Thymus (tissue), 11 donors: Measurements from ENCODE around the gene DYNLRB1. TPM values are rescaled to one million over a fixed set of nuclear protein-coding genes. Genes with fewer than 3 reads are reported as not detected.
A peak's percentile ranks its signal among the peaks of the same experiment; 100 is the strongest.

ENCODE experiments used
- DNase-seq, 9 donors: peaks; one replicate each; pipeline ENCODE4 v3.0.0-alpha.2; 2013; ENCODE audit warnings: low spot score in 9 of 9, low read depth in 6 of 9, missing footprints in 1 of 9
- H3K27ac ChIP-seq, 2 donors: one replicate each; pipeline ENCODE4 v1.5.1; 2013; ENCODE audit warnings: control low read depth in 1 of 2, low read depth in 1 of 2, low read length in 1 of 2, mild to moderate bottlenecking in 1 of 2, moderate library complexity in 1 of 2
- H3K27me3 ChIP-seq, 2 donors: one replicate each; pipeline ENCODE4 v1.5.1; 2013; ENCODE audit warnings: low read length in 1 of 2; ENCODE audit not compliant: control insufficient read depth in 2 of 2, insufficient read depth in 1 of 2
- H3K36me3 ChIP-seq, 2 donors: one replicate each; pipeline ENCODE4 v1.5.1; 2013; ENCODE audit warnings: low read length in 1 of 2, mild to moderate bottlenecking in 1 of 2, moderate library complexity in 1 of 2; ENCODE audit not compliant: control insufficient read depth in 2 of 2, insufficient read depth in 2 of 2
- H3K4me1 ChIP-seq, 2 donors: one replicate each; pipeline ENCODE4 v1.5.1; 2013; ENCODE audit warnings: low read length in 2 of 2; ENCODE audit not compliant: control insufficient read depth in 2 of 2, insufficient read depth in 2 of 2
- H3K4me3 ChIP-seq, 2 donors: one replicate each; pipeline ENCODE4 v1.5.1; 2013; ENCODE audit warnings: low read length in 2 of 2, control low read depth in 1 of 2, mild to moderate bottlenecking in 1 of 2
- H3K9me3 ChIP-seq, 2 donors: one replicate each; pipeline ENCODE4 v1.5.1; 2013; ENCODE audit warnings: low read length in 1 of 2, mild to moderate bottlenecking in 1 of 2; ENCODE audit not compliant: control insufficient read depth in 2 of 2, insufficient read depth in 1 of 2
- WGBS: extraction: QIAGEN DNeasy Blood & Tissue Kit; methylation state at CpG from one replicate; pipeline ENCODE4 v1.1.7; 2013; 5-methylcytosine and 5-hydroxymethylcytosine counted together
- polyA plus RNA-seq: library from polyadenylated mRNA; stranded (reverse); fragments of 200-250 nt; gene quantifications from one replicate; pipeline ENCODE4 v1.2.3, GENCODE V29; 2013
- total RNA-seq: library from RNA; stranded (reverse); fragments of 120-200 nt; gene quantifications from one replicate; pipeline ENCODE4 v1.2.4, GENCODE V29; 2013
- donor health status: healthy.

Gene DYNLRB1
- total and polyA plus RNA-seq, 2 donors: 70.9 to 226 TPM

DNA sequence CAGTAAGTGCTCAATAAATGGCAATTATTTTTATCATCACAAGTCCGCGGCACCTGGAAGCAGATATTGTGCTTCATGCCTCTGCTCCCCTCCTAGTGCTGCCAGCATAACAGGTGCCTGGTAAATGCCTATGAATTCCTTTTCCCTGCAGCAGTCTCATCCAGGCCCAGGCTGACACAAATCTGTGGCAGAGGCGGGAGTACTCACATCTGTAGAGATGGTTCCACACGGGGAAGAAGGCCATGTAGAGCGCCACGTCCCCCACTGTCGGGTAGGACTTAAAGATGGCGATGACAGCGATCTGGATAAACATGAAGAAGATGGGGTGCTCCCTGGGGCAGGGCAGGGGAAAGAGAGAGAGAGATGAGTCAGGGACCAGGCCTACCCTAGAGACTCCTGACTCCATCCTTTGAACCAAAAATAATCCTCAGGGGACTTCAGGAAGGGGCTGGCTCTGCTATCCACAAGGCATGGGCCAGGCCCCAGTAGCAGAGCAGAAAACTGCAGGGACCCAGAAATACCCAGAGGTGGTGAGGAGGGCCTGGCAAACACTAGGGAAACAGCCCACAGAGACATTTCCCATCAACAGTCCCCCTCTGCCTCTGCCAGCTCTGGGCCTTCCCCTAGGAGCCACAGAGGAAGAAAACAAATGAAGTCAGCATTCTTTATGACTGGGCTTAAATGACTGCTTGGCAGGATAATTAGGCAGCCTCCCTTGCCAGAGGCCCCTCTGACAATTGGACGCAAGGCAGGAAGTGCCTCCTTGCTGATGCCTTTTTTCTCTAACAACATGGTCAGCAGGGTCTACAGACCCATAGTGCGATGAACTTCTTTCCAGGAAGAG lies 65.3 kb downstream of the DYNLRB1 start:
- no peak for DNase-seq
- Histone ChIP-seq H3K4me3 (no peak overlapping the region), H3K4me1 (peaks cover 0 to 9% of the 10 kb centered on the region in 2 donors), H3K36me3 (peaks cover 24 to 40% of the 10 kb centered on the region in 2 donors), H3K27me3 (no peaks in the 10 kb centered on the region), H3K9me3 (no peaks in the 10 kb centered on the region), H3K27ac (peak overlapping the region in 1 of 2 donors; percentile 36)
- 96% methylated on average over 11 of the region's 11 CpGs for WGBS

GRCh38 chr20:34582221-34582620 lies 66.0 kb downstream of the DYNLRB1 start:
- no peak for DNase-seq
- Histone ChIP-seq H3K4me3 (no peak overlapping the region), H3K36me3 (peaks cover 30 to 46% of the 10 kb centered on the region in 2 donors)

GRCh38 chr20:34582911-34583310 lies 66.7 kb downstream of the DYNLRB1 start:
- Histone ChIP-seq H3K4me3 (no peak overlapping the region), H3K9me3 (no peaks in the 10 kb centered on the region), H3K27me3 (no peaks in the 10 kb centered on the region), H3K36me3 (peaks cover 31 to 46% of the 10 kb centered on the region in 2 donors), H3K27ac (no peak overlapping the region), H3K4me1 (peaks cover 0 to 9% of the 10 kb centered on the region in 2 donors)
- DNase-seq: no peak
- over 99% methylated on average over 4 of the region's 4 CpGs for WGBS

More at GRCh38 chr20:34582221-34582620, 66.0 kb downstream of the DYNLRB1 start:
- 96% methylated on average over 4 of the region's 4 CpGs for WGBS
- H3K4me1 ChIP-seq: peaks cover 0 to 9% of the 10 kb centered on the region in 2 donors
- no peaks in the 10 kb centered on the region for H3K9me3 ChIP-seq
- no peaks in the 10 kb centered on the region for H3K27me3 ChIP-seq
- H3K27ac ChIP-seq: no peak overlapping the region

GRCh38 chr20:34583544-34583943 lies 67.3 kb downstream of the DYNLRB1 start:
- 90% methylated on average over 6 of the region's 6 CpGs for WGBS
- H3K4me1 ChIP-seq: peaks cover 0 to 9% of the 10 kb centered on the region in 2 donors

DNA sequence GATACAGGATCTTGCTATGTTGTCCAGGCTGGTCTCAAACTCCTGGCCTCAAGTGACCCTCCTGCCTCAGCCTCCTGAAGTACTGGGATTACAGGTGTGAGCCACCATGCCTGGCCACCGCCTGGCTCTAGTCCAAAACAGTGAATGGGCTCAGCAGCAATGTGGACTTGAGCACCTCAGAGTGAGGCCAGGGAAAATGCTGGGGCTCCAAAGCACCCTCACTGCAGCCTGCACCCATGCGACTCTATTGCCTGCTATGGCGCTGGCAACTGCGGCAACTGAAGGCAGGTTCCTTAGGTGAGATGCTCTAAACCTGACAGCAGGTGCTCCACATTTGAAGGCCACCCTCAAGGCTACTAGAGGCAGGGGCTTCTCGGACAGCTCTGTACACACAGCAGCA lies 68.8 kb downstream of the DYNLRB1 start:
- peaks cover 0 to 7% of the 10 kb centered on the region in 2 donors for H3K4me1 ChIP-seq
- H3K36me3 ChIP-seq: peaks cover 29 to 40% of the 10 kb centered on the region in 2 donors
- H3K9me3 ChIP-seq: no peaks in the 10 kb centered on the region
- no peak for DNase-seq
- H3K27ac ChIP-seq: no peak overlapping the region
- H3K27me3 ChIP-seq: no peaks in the 10 kb centered on the region
- H3K4me3 ChIP-seq: no peak overlapping the region
- 97% methylated on average over 5 of the region's 5 CpGs for WGBS

More at GRCh38 chr20:34583544-34583943, 67.3 kb downstream of the DYNLRB1 start:
- Histone ChIP-seq H3K4me3 (no peak overlapping the region), H3K9me3 (no peaks in the 10 kb centered on the region), H3K36me3 (peaks cover 32 to 43% of the 10 kb centered on the region in 2 donors), H3K27ac (no peak overlapping the region), H3K27me3 (no peaks in the 10 kb centered on the region)
- DNase-seq: no peak

DNA sequence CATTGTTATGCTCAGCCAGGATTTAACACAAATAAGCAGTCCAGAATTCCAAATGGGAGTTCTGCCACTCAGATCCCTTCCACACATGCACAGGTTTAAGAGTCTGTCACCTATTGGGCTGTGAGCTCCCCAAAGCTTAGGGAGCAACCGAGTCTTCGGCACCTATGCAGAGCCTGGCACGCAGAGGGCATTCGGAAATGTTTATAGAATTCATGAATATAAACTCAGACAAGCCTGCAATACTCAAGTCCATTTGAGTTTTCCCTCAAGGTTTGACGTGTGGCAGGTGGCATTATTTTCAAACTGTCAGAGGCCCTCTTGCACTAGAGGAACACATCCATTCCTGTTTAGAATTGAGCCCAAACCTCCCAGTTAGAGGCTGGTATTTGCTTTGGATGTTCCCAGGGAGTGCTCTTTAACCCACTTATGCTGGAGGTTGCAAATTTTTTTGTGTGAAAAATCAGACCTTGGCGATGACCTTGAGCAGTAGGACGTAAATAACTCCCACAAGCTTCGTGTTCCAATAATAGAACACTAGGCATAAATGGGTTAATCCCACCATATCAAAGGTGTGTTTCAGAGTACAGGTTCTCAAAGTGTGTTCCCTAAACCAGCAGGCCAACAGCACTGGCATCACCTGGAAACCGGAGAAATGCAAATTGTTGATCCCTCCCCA lies 70.4 kb downstream of the DYNLRB1 start:
- Histone ChIP-seq H3K36me3 (peaks cover 27 to 29% of the 10 kb centered on the region in 2 donors), H3K4me3 (no peak overlapping the region), H3K27me3 (no peaks in the 10 kb centered on the region), H3K27ac (no peak overlapping the region), H3K9me3 (no peaks in the 10 kb centered on the region), H3K4me1 (no peaks in the 10 kb centered on the region)
- 98% methylated on average over 9 of the region's 9 CpGs for WGBS
- no peak for DNase-seq

Other genes with a start within 250 kb of the DYNLRB1 start
- gene AHCY, start 213.1 kb upstream of the DYNLRB1 start, total RNA-seq: 69.6 TPM
- gene AHCY, start 213.1 kb upstream of the DYNLRB1 start, polyA plus RNA-seq: 56.0 TPM
- 36.3 TPM for gene ITCH, start 153.1 kb upstream of the DYNLRB1 start, total RNA-seq
- gene ITCH, start 153.1 kb upstream of the DYNLRB1 start, polyA plus RNA-seq: 16.0 TPM
- gene MAP1LC3A, start 42.3 kb downstream of the DYNLRB1 start, total RNA-seq: 6.8 TPM
- 37.5 TPM for gene MAP1LC3A, start 42.3 kb downstream of the DYNLRB1 start, polyA plus RNA-seq
- 10.0 TPM for gene PIGU, start 160.7 kb downstream of the DYNLRB1 start, total RNA-seq
- 15.5 TPM for gene PIGU, start 160.7 kb downstream of the DYNLRB1 start, polyA plus RNA-seq
- gene TP53INP2, start 187.9 kb downstream of the DYNLRB1 start, total RNA-seq: 0.33 TPM
- 5.7 TPM for gene TP53INP2, start 187.9 kb downstream of the DYNLRB1 start, polyA plus RNA-seq